T1000 (cell line): Measurements from ENCODE around the gene COL23A1.
"Not testable (repeated sequence)": the region's sequence is repeated elsewhere in the genome, so short reads cannot be mapped to it uniquely, and the experiment has no call there.

Experiments
- DNase-seq: peaks from one replicate; lab custom pipeline; 2025; ENCODE audit warnings: mixed read lengths; lab: John Stamatoyannopoulos, UW

COL23A1 gene

DNA sequence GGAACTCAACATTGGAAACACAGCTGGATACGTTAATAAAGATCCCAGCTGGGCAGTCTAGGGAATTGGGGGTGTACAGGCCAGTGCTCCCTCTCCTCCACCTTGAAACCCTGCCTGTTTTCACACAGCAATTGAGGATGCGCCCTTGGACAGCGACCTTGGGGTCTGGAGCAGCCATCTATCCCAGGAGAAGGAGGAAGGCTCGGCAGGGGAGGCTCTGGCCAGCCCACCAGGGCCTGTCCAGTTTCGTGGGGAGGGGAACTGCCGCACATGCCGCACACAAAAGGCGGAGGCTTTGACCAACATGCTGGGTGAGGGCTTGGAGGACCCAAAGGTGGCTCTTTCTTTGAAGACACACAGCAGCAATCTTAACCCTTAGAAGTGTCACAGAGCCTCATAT lies 1.4 kb downstream of the COL23A1 start:
- no peak for DNase-seq

DNA sequence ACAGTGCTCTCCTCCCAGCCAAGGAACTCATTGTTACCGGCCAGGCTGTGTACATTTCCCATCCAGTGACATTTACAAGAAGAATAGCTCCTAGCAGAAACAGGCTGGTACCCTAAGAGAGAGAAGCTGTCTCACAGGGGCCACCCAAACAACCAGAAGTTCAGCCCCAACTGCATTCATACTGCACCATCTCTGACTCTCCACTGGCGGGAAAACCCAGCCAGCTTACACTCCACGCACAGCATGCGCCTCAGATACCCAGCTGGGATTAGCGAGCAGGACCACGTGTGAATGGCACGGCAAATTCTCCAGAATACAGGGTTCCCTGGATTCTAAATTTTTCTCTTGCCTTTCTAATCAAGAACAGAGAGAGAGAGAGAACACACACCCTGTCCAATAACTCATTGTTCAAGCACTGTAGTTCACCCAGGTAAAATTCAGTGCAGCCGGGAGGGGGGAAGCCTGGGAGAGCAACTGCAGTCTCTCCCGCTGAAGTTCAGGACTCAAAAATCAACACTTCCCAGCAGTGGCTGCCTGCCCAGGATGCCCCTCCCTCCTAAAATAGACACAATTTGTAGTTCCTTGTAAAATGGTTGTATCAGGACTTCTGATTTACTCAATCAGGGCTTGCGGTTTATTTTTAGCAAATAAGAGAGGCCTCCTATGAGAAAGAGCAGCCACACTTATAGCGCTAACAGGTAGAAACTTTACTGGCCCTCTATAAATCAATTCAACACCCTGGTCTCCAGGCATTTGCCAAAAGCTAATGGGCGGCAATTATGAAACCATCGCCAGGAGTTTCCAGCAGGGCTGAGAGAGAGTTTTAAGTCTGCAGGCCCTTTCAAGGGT lies 2.2 kb downstream of the COL23A1 start:
- no peak for DNase-seq

DNA sequence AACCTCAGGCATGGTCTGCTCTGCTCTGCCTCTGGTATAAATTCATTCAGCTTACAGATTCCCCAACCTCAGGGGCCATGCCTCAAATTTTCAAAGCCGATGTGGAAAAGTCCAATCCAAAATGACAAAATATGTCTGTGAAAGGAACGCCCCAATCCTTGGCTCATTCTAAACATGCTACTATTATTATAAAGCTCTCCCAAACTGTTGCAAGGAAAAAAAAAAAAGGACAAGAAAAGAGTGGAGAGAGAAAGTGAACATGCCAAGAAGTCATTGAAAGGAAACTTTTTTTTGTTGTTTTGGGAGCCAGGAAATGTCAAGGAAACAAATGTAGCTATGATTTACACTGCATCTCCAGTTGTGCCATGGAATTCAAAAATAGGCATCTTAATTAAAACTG lies 3.8 kb downstream of the COL23A1 start:
- no peak for DNase-seq

DNA sequence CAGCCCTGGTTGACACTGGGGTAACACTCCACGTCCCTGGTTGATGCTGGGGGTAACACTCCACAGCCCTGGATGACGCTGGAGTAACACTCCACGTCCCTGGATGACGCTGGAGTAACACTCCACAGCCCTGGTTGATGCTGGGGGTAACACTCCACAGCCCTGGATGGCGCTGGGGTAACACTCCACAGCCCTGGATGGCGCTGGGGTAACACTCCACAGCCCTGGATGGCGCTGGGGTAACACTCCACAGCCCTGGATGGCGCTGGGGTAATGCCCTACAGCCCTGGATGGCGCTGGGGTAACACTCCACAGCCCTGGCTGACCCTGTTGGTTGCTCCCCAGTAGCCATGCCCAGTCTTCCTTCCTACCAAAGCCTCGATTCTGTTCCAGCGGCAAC lies 4.8 kb downstream of the COL23A1 start:
- DNase-seq, result not testable (repeated sequence)

DNA sequence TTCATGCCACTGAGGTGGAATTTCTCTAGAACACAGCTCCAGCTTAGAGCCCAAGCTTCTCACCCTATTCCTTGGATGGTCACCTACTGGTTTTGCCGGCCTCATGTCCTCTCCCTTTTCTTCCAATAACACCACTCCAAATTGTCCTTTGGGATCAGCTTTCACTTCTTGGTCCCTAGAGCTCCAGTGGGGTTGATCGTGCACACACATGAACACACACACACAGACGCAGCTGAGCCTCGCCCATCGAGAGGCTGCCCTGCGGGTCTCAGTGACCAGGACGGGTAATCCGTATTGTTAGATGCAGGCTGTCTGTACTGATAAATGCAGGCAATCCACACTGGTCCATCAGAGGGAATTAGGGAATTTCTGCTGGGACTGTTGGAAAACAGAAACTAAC lies 6.9 kb downstream of the COL23A1 start:
- no peak for DNase-seq

DNA sequence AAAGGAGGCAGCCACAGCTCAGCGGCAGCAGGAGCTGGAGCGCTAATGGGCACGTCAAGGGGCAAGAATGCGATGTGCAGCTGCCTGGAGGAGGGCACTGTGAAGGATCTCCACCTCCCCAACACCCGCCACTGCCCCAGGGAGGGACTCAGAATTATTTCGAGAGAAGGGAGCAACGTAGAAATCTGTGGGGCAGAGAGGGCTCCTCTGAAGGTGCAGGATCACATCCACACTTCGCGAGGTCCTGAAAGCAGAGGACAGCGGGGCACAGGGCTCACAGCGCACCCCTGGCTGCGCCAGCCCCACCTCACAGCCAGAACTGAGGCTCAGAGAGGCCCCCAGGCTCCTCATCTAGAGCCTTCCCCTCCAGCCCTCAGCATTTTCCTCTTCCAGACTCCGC lies 7.9 kb downstream of the COL23A1 start:
- no peak for DNase-seq

DNA sequence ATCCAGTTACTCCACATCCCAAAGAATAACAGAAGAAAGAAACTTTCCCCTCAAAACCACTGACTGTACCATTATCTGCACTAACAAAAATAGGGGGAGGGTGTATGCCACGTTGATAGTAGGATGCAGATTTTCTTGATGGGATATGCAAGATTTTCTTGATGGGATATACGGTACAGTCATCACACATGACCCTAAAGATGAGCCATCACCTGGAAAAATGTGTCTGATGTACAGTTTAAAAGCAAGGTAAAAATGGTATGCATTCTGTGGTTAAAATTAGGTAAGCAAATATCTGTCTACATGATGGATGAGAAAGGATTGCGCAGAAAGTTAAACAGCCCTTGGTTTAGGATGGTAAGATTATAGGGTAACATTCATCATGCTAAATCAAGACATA lies 8.6 kb downstream of the COL23A1 start:
- DNase-seq, result no peak

DNA sequence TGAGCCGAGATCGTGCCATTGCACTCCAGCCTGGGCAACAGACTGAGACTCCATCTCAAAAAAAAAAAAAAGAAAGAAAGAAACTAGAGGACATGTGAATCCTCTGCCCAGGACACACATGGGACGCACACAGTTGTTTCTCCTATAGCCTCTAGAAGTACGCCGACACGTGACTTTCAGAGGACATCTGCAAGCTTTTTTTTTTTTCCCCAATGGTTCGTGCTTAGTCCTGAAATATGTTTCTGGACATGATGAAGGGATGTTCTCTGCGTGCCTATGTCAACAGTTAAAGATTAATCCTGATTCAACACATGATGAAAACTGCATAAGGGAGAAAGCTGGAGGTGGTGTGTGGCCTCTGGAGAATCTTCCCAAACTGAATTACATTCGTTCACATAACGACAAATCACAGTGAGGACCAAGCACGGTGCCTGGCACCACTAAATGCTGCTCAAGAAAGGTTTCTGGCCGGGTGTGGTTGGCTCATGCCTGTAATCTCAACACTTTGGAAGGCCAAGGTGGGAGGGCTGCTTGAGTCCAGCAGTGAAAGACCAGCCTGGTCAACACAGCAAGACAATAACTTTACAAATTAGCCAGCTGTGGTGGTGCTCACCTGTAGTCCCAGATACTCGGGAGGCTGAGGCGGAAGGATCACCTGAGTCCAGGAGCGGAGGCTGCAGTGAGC lies 9.8 kb downstream of the COL23A1 start:
- DNase-seq, result no peak

DNA sequence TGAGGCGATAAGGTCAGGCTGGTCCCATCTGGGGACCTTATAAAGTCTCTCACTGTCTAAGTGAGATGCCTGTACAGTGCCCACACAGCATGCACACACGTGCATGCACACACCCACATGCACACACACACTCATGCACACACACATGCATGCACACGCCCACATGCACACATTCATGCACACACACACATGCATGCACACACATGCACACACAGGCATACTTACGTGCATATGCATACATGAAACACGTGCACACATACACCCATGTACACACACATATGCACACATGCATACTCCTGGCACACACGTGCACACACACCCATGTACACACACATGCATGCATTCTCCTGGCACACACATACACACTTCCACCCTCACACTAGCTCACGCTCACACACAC lies 12.2 kb downstream of the COL23A1 start:
- DNase-seq, result no peak

DNA sequence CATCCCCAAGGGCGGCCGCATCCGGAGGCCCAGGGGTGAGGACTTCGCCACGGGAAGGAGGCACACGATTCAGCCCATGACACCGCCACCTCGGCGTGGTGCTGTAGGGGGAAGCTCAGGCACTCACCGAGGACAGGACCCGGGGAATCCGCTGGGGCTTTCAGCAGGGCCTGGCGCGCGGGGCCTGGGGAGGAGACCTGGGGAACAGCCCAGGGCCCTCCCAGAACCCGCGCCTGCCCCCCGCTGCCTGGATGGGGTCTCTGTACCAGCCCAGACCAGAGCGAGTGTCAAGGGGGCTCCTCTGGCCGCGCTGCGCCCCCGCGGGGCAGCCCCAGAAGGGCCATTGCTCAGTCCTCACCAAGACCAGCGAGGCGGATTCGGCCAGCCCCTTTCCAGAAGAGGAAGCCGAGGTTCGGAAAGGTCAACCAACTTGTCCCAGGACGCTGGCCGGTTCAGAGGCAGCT lies 12.8 kb downstream of the COL23A1 start:
- DNase-seq, result no peak

DNA sequence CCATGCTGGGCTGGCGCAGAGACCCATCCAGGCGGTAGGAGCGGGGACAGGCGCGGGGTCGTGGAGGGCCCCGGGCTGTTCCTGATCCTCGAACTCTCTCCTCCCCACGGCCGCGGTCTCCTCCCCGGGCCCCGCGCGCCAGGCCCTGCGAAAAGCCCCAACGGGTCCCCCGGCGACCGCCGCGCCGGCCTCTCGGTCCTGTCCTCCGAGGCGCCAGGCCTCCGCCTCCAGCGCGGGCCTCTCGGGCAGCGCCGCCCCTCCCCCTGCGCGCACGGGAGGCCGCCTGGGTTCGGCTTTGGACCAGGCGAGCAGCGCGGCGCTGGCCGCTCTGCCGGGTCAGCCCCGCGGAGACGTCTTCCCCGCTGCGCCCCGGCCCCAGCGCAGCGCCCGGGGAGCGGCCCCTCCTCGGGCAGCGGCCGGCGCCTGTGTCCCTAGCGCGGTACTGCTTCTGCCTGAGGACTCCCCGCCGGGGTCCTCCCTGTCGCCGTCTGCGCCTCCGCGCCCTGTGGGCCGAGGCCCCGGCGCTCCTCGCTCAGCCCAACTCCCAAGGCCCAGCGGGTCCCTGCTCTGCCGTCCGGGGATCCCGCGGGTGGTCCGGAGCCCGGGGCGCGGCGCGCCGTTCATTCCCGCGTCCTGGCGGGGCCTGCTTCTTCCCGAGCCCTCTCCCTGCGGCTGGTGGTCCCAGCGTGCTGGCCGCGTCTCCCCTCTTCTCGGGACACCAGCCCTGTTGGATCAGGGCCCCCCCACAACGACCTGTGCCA lies 13.4 kb downstream of the COL23A1 start:
- DNase-seq, result no peak

DNA sequence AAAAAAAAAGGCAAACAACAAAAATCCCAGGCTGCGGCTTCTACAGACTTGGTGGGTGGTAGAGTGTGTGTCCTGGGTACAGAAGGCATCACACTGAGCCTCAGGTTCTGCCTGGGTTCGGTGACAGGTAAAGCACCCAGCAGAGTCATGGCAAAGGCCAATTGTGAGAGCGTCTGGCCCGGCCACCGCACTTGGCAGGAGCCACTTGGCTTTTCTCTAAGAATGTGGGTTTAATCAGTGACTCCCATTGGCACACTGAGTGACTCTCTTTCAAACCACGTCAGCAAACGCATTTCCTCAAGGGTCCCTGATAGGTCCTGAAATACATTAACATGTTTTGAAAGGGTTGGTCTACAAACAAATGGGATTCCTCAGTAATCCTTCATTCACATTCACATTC lies 17.0 kb downstream of the COL23A1 start:
- DNase-seq, result no peak

DNA sequence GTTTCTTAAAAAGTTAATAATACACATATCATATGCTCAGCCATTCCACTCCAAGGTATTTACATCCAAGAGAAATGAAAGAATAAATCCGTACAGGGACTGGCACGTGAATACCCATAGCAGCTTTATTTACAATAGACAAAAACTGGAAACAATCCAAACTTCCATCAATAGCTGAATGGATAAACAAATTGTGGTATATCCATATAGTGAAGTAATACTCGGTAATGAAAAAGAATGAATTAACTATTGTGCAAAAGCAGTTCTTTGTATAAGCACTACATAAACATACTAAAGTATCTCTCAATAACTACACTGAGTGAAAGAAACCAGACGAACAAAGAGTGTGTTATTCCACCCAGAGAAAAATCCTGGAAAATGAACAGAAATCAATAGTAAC lies 17.6 kb downstream of the COL23A1 start:
- no peak for DNase-seq

DNA sequence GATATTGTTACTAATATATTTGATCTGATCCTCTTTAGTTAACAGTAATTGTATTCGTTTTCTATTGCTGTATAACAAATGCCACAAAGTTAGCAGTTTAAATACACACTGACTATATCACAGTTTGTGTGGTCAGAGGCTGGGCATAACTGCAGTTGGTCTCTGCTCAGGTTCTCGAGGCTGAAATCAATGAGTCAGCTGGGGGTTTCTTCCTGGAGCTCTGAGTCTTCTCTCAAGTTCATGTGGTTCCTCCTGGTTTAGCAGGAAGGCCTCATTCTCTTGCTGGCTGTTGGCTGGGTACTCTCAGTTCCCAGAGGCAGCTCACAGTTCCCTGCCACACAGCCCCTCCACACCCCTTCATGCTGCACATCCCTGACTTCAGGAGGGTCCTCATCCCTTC lies 20.7 kb downstream of the COL23A1 start:
- no peak for DNase-seq

DNA sequence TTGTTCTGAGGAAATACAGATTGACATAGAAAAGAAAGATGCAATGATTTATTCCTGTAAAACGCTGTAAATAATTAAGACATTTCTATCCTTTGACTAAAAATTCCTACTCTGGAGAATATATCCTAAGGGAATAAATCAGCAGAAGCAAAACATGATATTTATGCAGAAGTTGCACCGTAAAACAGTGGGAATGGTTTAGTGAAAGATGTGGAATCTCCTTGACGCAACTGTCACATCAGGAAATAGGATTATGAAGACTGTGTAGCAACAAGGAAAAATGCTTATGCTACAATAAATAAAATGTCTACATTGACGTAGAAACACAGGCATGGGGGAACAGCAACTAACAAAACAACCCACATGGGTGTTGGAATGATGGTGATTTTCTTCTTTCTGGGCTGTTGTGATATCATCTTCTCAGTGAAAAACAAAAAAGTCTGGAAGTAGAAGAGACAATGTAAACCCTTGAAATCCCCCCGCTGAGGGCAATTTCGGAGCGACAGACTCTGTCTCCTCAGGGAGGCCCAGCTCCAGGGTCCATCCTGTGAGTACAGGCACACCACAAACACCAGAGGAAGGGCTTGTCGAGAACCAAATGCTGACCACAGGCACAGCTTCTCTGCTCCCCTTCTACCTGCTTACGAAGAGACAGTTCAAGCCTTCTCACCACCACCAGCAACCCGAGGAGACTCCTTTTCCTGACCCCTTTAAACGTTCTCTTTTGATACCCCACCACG lies 25.2 kb downstream of the COL23A1 start:
- no peak for DNase-seq

DNA sequence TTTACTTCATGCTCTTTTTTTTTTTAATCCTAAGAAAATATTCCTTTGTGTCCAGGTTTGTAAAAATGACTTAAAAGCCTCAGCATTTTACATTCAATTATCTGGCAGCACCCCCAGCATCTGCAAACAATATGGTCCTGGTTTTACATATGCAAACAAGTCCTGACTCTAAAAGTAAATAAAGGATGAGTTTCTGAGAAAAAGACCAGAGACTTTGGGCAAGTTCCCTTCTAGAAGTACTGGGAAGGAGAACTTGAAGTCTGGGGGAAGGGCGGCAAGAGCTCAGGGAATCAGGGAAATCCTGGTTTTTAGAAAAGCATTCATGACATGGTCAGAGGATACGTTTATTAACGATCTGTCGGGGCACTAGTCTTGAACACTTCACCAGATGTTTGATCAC lies 25.8 kb downstream of the COL23A1 start:
- DNase-seq, result no peak

DNA sequence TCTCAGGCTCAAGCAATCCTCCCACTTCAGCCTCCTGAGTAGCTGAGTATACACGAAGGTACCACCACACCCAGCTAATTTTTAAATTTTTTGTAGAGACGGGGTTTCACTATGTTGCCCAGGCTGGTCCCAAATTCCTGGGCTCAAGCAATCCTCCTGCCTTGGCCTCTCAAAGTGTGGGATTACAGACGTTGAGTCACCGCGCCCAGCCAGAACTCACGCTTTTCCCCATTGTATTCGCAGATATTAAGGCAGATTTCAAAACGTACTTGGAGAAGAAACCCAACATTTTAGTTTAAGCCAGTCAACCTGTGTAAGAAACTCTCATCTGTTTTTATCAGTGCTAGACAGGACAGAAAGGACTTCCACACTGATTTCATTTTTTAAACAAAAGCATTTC lies 26.6 kb downstream of the COL23A1 start:
- DNase-seq, result no peak

DNA sequence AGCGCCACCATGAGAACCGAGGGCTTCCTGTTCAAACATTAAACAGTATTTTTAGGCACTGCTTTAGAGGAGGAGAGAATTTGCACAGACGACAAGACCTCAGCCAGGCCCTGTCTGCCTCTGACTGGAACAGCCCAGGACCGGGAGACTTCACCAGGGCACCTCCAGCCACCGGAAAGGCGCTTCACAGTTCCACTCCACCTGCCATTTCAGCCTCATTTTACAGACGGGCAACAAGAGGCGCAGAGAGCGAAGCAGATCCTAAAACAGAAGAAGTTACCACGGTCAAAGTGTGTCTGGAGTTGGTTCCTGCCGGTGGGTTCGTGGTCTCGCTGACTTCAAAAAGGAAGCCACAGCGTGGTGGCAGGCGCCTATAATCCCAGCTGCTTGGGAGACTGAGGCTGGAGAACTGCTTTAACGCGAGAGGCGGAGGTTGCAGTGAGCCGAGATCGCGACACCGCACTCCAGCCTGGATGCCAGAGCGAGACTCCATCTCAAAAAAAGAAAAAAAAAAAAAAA lies 28.4 kb downstream of the COL23A1 start:
- DNase-seq, result no peak

DNA sequence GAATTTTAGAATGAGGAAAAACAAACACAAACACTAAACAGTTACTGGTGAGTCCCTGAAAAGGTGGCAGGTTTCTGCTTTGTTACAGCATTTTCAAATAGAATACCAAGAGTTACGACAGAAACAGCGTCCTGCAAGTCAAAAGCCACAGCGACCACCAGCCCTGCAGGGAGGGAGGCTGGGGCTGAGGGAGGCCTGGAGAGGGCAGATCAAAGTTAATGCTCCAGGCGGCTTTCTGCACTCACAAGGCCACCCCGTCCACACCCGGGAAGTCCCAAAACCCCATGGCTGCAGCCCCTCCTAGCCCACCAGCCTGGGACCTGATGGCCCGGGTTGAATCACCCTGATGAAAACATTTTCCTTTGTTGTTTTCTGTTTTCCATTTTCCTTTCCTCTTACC lies 29.3 kb downstream of the COL23A1 start:
- no peak for DNase-seq

DNA sequence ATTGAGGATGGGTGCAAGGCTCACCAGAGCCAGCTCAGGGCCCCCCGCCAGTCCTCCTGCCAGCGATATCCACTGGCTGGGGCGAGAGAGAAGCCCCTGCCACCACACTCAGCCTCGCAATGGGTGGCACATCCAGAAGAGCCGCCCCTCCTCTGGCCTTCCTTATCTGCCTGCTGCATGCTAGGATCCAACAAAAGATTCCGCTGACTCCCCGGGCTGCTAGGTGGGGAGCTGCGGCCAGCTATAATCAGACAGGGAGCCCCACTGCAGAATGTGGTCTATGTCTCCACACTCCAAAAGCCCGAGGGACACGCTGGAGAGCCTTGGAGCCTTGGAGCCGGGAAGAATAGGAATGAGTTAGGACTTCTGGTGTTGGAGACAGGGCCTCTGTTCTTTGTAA lies 32.8 kb downstream of the COL23A1 start:
- no peak for DNase-seq

DNA sequence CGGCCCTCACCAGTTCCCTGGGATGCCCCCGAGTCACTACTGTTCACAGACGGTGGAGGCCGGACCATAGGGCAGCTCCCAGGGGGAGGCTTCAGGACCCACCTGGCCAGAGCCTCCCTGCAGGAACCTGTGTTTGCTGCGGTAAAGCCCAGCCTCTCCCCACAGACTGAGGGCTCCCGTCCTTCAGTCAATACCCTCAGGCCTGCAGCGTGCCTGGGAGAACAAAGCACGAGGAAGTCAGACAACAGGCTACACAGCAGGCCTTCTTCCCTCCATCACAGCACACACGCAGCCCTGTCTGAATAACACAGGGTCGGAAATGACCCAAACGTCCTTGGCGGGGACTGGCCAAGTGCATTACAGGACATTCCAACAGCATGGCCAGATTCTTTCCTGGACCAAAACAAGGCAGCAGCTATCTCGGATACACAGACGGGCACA lies 34.4 kb downstream of the COL23A1 start:
- DNase-seq, result no peak

DNA sequence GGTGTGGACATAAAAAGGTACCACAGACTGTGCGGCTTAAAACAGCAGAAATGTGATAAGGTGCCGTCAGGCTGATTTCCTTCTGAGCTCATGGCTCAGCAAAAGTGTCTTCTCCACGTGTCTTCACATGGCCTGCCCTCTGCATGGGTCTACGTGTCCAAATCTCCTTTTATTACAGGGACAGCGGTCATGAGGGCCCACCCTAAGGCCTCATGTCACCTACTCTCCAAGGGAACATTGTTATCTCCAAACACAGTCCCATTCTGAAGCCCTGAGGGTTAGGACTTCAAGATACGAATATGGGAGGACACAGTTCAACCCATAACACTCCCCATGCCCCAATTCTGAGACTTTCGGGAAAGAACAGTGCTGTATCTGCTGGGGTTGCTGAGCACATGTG lies 35.2 kb downstream of the COL23A1 start:
- DNase-seq, result no peak
